ENCODE data around the gene DCUN1D4.
"Not testable (repeated sequence)": the region's sequence is repeated elsewhere in the genome, so short reads cannot be mapped to it uniquely, and the experiment has no call there.

The DCUN1D4 gene

GRCh38 chr4:51884606-51885005 lies 41.7 kb downstream of the DCUN1D4 start:
- Histone ChIP-seq H3K27me3 (ENCODE audit: low read length) (no peaks in the 10 kb centered on the region), H3K9me2 (replicated peaks; ENCODE audit: insufficient read depth, low read length) (no peaks in the 10 kb centered on the region), H3K9me3 (ENCODE audit: insufficient read depth, low read length) (no peaks in the 10 kb centered on the region), H4K20me1 (ENCODE audit: low read depth, low read length) (no peaks in the 10 kb centered on the region), H3K27ac (ENCODE audit: low read depth, low read length) (no peak overlapping the region), H3K36me3 (ENCODE audit: low read length) (peaks cover 24% of the 10 kb centered on the region; the same call in 1 of the 2 replicates), H3K4me2 (ENCODE audit: low read depth, low read length, poor library complexity, severe bottlenecking) (no peak overlapping the region), H3K9ac (ENCODE audit: low read length) (no peak overlapping the region), H2AFZ (ENCODE audit: low read depth, low read length, severe bottlenecking) (no peak overlapping the region), H3F3A (ENCODE audit: insufficient read depth) (no peaks in the 10 kb centered on the region; the same call in 1 of the 2 replicates), H3K4me3 (ENCODE audit: insufficient read depth, low read length, poor library complexity, severe bottlenecking) (no peak overlapping the region), H3K79me2 (ENCODE audit: insufficient read depth, low read length) (no peaks in the 10 kb centered on the region)
- no peak for TF ChIP-seq EZH2phosphoT487 (conservative IDR thresholded peaks at IDR 0.05; ENCODE audit: low read length)
- no peak for TF ChIP-seq CTCF (IDR thresholded peaks at IDR 0.05; ENCODE audit: insufficient read depth, low read length, poor library complexity, severe bottlenecking)

- H3K27ac ChIP-seq (ENCODE audit: low read depth, low read length) = no peak overlapping the region
Measured at GRCh38 chr4:51885363-51885762, 42.4 kb downstream of the DCUN1D4 start.

GRCh38 chr4:51890760-51891159 lies 47.8 kb downstream of the DCUN1D4 start:
- no peak overlapping the region for H2AFZ ChIP-seq (ENCODE audit: low read depth, low read length, severe bottlenecking)
- H3K9ac ChIP-seq (ENCODE audit: low read length) = no peak overlapping the region
- TF ChIP-seq EZH2phosphoT487 (conservative IDR thresholded peaks at IDR 0.05; ENCODE audit: low read length) (no peak), CTCF (IDR thresholded peaks at IDR 0.05; ENCODE audit: insufficient read depth, low read length, poor library complexity, severe bottlenecking) (no peak)
- H3K27ac ChIP-seq (ENCODE audit: low read depth, low read length) = no peak overlapping the region
- 0 out of 2 replicates have a peak, but pooled peaks cover 4% of the 10 kb centered on the region for H3F3A ChIP-seq (ENCODE audit: insufficient read depth)
- H4K20me1 ChIP-seq (ENCODE audit: low read depth, low read length) = no peaks in the 10 kb centered on the region
- H3K36me3 ChIP-seq (ENCODE audit: low read length) = peaks cover 26% of the 10 kb centered on the region; the same call in 1 of the 2 replicates
- no peaks in the 10 kb centered on the region for H3K9me3 ChIP-seq (ENCODE audit: insufficient read depth, low read length)
- H3K9me2 ChIP-seq (replicated peaks; ENCODE audit: insufficient read depth, low read length) = no peaks in the 10 kb centered on the region
- no peaks in the 10 kb centered on the region for H3K79me2 ChIP-seq (ENCODE audit: insufficient read depth, low read length)
- H3K4me2 ChIP-seq (ENCODE audit: low read depth, low read length, poor library complexity, severe bottlenecking) = no peak overlapping the region
- no peaks in the 10 kb centered on the region for H3K27me3 ChIP-seq (ENCODE audit: low read length)
- H3K4me3 ChIP-seq (ENCODE audit: insufficient read depth, low read length, poor library complexity, severe bottlenecking) = no peak overlapping the region

More at GRCh38 chr4:51885363-51885762, 42.4 kb downstream of the DCUN1D4 start:
- H3K9ac ChIP-seq (ENCODE audit: low read length) = no peak overlapping the region
- H3F3A ChIP-seq (ENCODE audit: insufficient read depth) = no peaks in the 10 kb centered on the region; the same call in 1 of the 2 replicates
- H4K20me1 ChIP-seq (ENCODE audit: low read depth, low read length) = no peaks in the 10 kb centered on the region
- H3K9me2 ChIP-seq (replicated peaks; ENCODE audit: insufficient read depth, low read length) = no peaks in the 10 kb centered on the region
- H3K9me3 ChIP-seq (ENCODE audit: insufficient read depth, low read length) = no peaks in the 10 kb centered on the region
- H3K36me3 ChIP-seq (ENCODE audit: low read length) = peaks cover 24% of the 10 kb centered on the region; the same call in 1 of the 2 replicates
- H3K27me3 ChIP-seq (ENCODE audit: low read length) = no peaks in the 10 kb centered on the region
- no peak overlapping the region for H3K4me2 ChIP-seq (ENCODE audit: low read depth, low read length, poor library complexity, severe bottlenecking)
- H3K79me2 ChIP-seq (ENCODE audit: insufficient read depth, low read length) = no peaks in the 10 kb centered on the region
- H2AFZ ChIP-seq (ENCODE audit: low read depth, low read length, severe bottlenecking) = no peak overlapping the region
- TF ChIP-seq CTCF (IDR thresholded peaks at IDR 0.05; ENCODE audit: insufficient read depth, low read length, poor library complexity, severe bottlenecking) (peak; percentile 18), EZH2phosphoT487 (conservative IDR thresholded peaks at IDR 0.05; ENCODE audit: low read length) (no peak)
- no peak overlapping the region for H3K4me3 ChIP-seq (ENCODE audit: insufficient read depth, low read length, poor library complexity, severe bottlenecking)

- not testable (repeated sequence) for H3F3A ChIP-seq (ENCODE audit: insufficient read depth); H3K4me2 ChIP-seq (ENCODE audit: low read depth, low read length, poor library complexity, severe bottlenecking); H3K36me3 ChIP-seq (ENCODE audit: low read length); H3K27me3 ChIP-seq (ENCODE audit: low read length); H4K20me1 ChIP-seq (ENCODE audit: low read depth, low read length); H3K79me2 ChIP-seq (ENCODE audit: insufficient read depth, low read length); H3K4me3 ChIP-seq (ENCODE audit: insufficient read depth, low read length, poor library complexity, severe bottlenecking); H3K9me2 ChIP-seq (replicated peaks; ENCODE audit: insufficient read depth, low read length); H2AFZ ChIP-seq (ENCODE audit: low read depth, low read length, severe bottlenecking); H3K9me3 ChIP-seq (ENCODE audit: insufficient read depth, low read length); H3K27ac ChIP-seq (ENCODE audit: low read depth, low read length); H3K9ac ChIP-seq (ENCODE audit: low read length)
Measured at GRCh38 chr4:51893402-51893801, 50.4 kb downstream of the DCUN1D4 start.

All from SU-DHL-6 (cell line).